Tibial artery (tissue), 4 donors: ENCODE measurements around the gene UST.

ENCODE experiments used
- DNase-seq, 2 donors: peaks; one replicate each; pipeline ENCODE4 v3.0.0-alpha.2; 2019
- H3K27ac ChIP-seq, 2 donors: fragments of 200-600 bp; sonication (generic) in 1 of 2; 1 replicate in 1 of 2; 2 replicates in 1 of 2; pipeline ENCODE4 v1.5.1; 2018 to 2019; ENCODE audit warnings: mild to moderate bottlenecking in 1 of 2
- H3K27me3 ChIP-seq, 2 donors: fragments of 200-600 bp; sonication (generic) in 1 of 2; one replicate each; pipeline versions ENCODE4 v1.5.1 to v1.6.0; 2016 to 2019
- H3K36me3 ChIP-seq, 3 donors: fragments of 200-600 bp; sonication (generic) in 2 of 3; one replicate each; pipeline ENCODE4 v1.5.1; 2016 to 2019; ENCODE audit warnings: mild to moderate bottlenecking in 2 of 3
- H3K4me1 ChIP-seq, 4 donors: fragments of 200-600 bp; sonication (generic) in 2 of 4; 1 replicate in 3 of 4; 2 replicates in 1 of 4; pipeline ENCODE4 v1.5.1; 2016 to 2019
- H3K4me3 ChIP-seq, 2 donors: fragments of 200-600 bp; sonication (generic) in 1 of 2; 1 replicate in 1 of 2; 2 replicates in 1 of 2; pipeline ENCODE4 v1.5.1; 2018 to 2019; ENCODE audit warnings: mild to moderate bottlenecking in 2 of 2
- H3K9me3 ChIP-seq, 3 donors: fragments of 200-600 bp; sonication (generic) in 1 of 3; one replicate each; pipeline ENCODE4 v1.5.1; 2016 to 2019
- intact Hi-C: fragments of 100-400 bp; cut with DNase I; formaldehyde crosslinking; loops from one replicate; pipeline ENCODE4 v1.15.0; 2023; ENCODE audit warnings: low total_unique reads
- TF ChIP-seq, protein P1 (sequence below), 2 experiments: fragments of 200-600 bp in 1 of 2; fragments of 450-650 bp in 1 of 2; IDR thresholded peaks; one replicate each; pipeline ENCODE4 v1.5.1; 2017 to 2019; ENCODE audit warnings: antibody characterized with exemption in 2 of 2, mild to moderate bottlenecking in 1 of 2, moderate library complexity in 1 of 2

Gene UST

DNA sequence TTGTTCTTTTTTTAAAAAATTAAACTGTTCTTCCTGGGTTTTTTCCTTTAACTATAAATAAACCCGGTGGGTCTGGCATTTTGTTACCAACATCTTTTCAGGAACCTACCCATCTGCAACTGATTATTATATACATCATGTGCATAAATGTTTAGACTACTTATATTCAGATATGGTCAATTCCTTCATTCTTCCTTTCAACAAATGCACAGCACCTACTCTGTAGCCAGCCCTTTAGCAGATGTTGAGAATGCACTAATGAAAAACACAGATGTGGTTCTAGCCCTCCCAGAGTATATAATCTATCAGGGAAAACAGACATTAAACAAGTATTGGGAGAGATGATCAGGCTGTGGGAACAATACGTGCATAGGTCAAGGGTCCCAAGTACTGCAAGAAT is 237.1 kb downstream of the UST start:
- H3K4me1 ChIP-seq: no peaks in the 10 kb centered on the region
- TF ChIP-seq, protein P1, sequence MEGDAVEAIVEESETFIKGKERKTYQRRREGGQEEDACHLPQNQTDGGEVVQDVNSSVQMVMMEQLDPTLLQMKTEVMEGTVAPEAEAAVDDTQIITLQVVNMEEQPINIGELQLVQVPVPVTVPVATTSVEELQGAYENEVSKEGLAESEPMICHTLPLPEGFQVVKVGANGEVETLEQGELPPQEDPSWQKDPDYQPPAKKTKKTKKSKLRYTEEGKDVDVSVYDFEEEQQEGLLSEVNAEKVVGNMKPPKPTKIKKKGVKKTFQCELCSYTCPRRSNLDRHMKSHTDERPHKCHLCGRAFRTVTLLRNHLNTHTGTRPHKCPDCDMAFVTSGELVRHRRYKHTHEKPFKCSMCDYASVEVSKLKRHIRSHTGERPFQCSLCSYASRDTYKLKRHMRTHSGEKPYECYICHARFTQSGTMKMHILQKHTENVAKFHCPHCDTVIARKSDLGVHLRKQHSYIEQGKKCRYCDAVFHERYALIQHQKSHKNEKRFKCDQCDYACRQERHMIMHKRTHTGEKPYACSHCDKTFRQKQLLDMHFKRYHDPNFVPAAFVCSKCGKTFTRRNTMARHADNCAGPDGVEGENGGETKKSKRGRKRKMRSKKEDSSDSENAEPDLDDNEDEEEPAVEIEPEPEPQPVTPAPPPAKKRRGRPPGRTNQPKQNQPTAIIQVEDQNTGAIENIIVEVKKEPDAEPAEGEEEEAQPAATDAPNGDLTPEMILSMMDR (IDR thresholded peaks at IDR 0.05): no peak
- H3K4me3 ChIP-seq: no peak overlapping the region
- no peak for DNase-seq
- no peaks in the 10 kb centered on the region for H3K9me3 ChIP-seq
- H3K27me3 ChIP-seq: no peaks in the 10 kb centered on the region
- intact Hi-C loops: no loop called here
- H3K36me3 ChIP-seq: no peaks in the 10 kb centered on the region
- no peak overlapping the region for H3K27ac ChIP-seq

DNA sequence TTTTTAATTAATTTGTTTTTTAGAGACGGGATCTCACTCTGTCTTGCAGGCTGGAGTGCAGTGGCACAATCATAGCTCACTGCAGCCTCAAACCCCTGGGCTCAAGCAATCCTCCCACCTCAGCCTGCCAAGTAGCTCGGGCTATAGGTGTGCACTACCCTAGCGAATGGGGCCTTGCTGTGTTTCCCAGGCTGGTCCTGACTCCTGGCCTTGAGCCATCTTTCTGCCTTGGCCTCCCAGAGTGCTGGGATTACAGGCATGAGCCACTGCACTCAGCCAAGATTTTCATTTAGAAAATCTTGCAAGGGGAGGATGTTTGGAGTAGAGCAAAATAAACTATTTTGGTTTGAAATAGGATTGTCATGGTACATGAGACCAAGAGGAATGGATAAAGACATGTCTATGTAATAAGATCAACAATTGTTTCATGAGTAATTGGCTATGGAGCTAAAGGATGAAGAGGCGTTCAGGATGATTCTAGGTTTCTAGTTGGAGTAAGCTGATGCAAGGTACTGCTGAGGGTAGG is 237.8 kb downstream of the UST start:
- Histone ChIP-seq H3K27ac (no peak overlapping the region), H3K36me3 (no peaks in the 10 kb centered on the region), H3K4me3 (no peak overlapping the region), H3K9me3 (no peaks in the 10 kb centered on the region), H3K4me1 (no peaks in the 10 kb centered on the region), H3K27me3 (no peaks in the 10 kb centered on the region)
- intact Hi-C loops: no loop called here
- DNase-seq: no peak
- TF ChIP-seq, protein P1 (IDR thresholded peaks at IDR 0.05): no peak

GRCh38 chr6:148985499-148985898 is 238.7 kb downstream of the UST start:
- no peaks in the 10 kb centered on the region for H3K9me3 ChIP-seq
- intact Hi-C loops: no loop called here
- no peaks in the 10 kb centered on the region for H3K27me3 ChIP-seq
- H3K4me1 ChIP-seq: no peaks in the 10 kb centered on the region
- no peak for DNase-seq
- TF ChIP-seq, protein P1 (IDR thresholded peaks at IDR 0.05): no peak
- H3K36me3 ChIP-seq: no peaks in the 10 kb centered on the region
- H3K4me3 ChIP-seq: no peak overlapping the region
- H3K27ac ChIP-seq: no peak overlapping the region

DNA sequence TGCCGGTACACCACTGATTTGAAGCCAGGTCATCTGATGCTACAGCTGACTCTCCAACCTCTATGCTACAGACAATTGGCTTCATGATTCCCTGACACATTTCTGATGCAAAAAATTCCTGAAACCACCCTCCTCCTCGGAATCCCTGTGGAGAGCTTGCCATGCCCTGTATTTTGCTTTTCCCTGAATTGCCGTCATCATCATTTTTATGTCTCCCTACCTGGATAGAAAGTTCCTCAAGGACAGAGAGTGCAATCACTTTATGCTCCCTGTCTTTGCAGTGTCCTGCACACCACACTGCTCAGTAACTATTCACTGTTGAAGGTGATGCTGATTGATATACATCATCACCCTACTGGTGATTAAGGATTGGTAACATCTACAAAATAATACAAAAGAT is 239.8 kb downstream of the UST start:
- Histone ChIP-seq H3K4me1 (peaks cover 0 to 4% (median 0%) of the 10 kb centered on the region in 4 donors), H3K27me3 (no peaks in the 10 kb centered on the region), H3K27ac (no peak overlapping the region), H3K4me3 (no peak overlapping the region), H3K9me3 (no peaks in the 10 kb centered on the region), H3K36me3 (no peaks in the 10 kb centered on the region)
- DNase-seq: no peak
- intact Hi-C loops: no loop called here
- TF ChIP-seq, protein P1 (IDR thresholded peaks at IDR 0.05): no peak

GRCh38 chr6:148987982-148988381 is 241.2 kb downstream of the UST start:
- intact Hi-C loops: no loop called here
- DNase-seq: no peak
- H3K27ac ChIP-seq: no peak overlapping the region
- H3K4me1 ChIP-seq: peaks cover 0 to 4% (median 0%) of the 10 kb centered on the region in 4 donors
- no peaks in the 10 kb centered on the region for H3K27me3 ChIP-seq
- no peak overlapping the region for H3K4me3 ChIP-seq
- no peaks in the 10 kb centered on the region for H3K9me3 ChIP-seq
- TF ChIP-seq, protein P1 (IDR thresholded peaks at IDR 0.05): no peak
- no peaks in the 10 kb centered on the region for H3K36me3 ChIP-seq

DNA sequence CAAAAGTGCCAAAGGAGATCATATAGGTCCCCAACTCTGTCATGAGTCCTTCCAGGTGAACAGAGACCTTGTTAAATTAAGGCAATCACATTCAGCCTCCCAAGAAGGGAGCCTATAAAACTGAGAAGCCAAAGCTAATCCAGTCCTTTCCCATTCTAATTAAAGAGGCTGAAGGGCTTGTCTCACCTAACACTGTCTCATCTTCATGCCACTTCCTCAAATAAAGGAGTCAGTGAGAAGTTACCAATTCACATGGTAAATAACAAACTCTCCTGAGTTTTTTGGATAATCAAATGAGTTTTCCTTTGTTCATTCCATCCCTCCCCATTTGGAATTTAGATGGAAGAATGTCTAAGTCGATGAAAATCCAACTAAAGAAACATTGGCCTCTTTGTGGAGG is 242.8 kb downstream of the UST start:
- Histone ChIP-seq H3K27me3 (no peaks in the 10 kb centered on the region), H3K4me3 (no peak overlapping the region), H3K36me3 (no peaks in the 10 kb centered on the region), H3K4me1 (peaks cover 0 to 4% (median 0%) of the 10 kb centered on the region in 4 donors), H3K9me3 (no peaks in the 10 kb centered on the region), H3K27ac (no peak overlapping the region)
- intact Hi-C loops: no loop called here
- TF ChIP-seq, protein P1 (IDR thresholded peaks at IDR 0.05): no peak
- DNase-seq: no peak
